Stimulated activated CD4-positive, alpha-beta T cell treated with anti-CD3 and anti-CD28 coated beads, Interleukin-2, amount 100 ng/mL, for 4 hours (primary cell): ENCODE data around the gene DHPS.
"Not testable (repeated sequence)": the region's sequence is repeated elsewhere in the genome, so short reads cannot be mapped to it uniquely, and the experiment has no call there.

Experiments used
- DNase-seq: peaks from one replicate; pipeline ENCODE4 v3.0.0-alpha.2; 2020; ENCODE audit warnings: low read depth

The DHPS gene

GRCh38 chr19:12705169-12705568 is 23.5 kb upstream of the DHPS start:
- no peak for DNase-seq

GRCh38 chr19:12703046-12703445 is 21.4 kb upstream of the DHPS start:
- DNase-seq, result no peak

- no peak for DNase-seq
Measured at GRCh38 chr19:12701596-12702282, 20.1 kb upstream of the DHPS start.

- DNase-seq, result no peak
Measured at GRCh38 chr19:12698138-12698537, 16.5 kb upstream of the DHPS start.

GRCh38 chr19:12697425-12697824 is 15.7 kb upstream of the DHPS start:
- DNase-seq, result not testable (repeated sequence)

- peak; percentile 94 for DNase-seq
Measured at GRCh38 chr19:12696366-12697335, 15.0 kb upstream of the DHPS start, which contains the start of gene FBXW9. Gene FBXW9, minus strand, starts transcription at chr19:12696631. Its CDS starts 50 bp downstream, at chr19:12696581.

GRCh38 chr19:12695997-12696365 is 14.3 kb upstream of the DHPS start:
- no peak for DNase-seq

GRCh38 chr19:12695514-12695913 is 13.8 kb upstream of the DHPS start:
- DNase-seq, result no peak

- DNase-seq, result no peak
Measured at GRCh38 chr19:12695096-12695495, 13.4 kb upstream of the DHPS start.

GRCh38 chr19:12694641-12695040 is 13.0 kb upstream of the DHPS start:
- DNase-seq, result no peak

- DNase-seq, result no peak
Measured at GRCh38 chr19:12692960-12693359, 11.3 kb upstream of the DHPS start.

- DNase-seq, result no peak
Measured at GRCh38 chr19:12689581-12690216, 8.0 kb upstream of the DHPS start.

- DNase-seq, result no peak
Measured at GRCh38 chr19:12689012-12689411, 7.3 kb upstream of the DHPS start.

GRCh38 chr19:12687496-12688196 is 6.0 kb upstream of the DHPS start, which contains the start of gene GNG14:
Gene GNG14, plus strand, starts transcription at chr19:12687998. Its CDS starts 51 bp downstream, at chr19:12688049.
- no peak for DNase-seq

- DNase-seq, result no peak
Measured at GRCh38 chr19:12685831-12686230, 4.2 kb upstream of the DHPS start.

GRCh38 chr19:12680034-12680433 is 1.6 kb downstream of the DHPS start:
- no peak for DNase-seq

GRCh38 chr19:12678039-12678438 is 3.6 kb downstream of the DHPS start:
- DNase-seq, result not testable (repeated sequence)

GRCh38 chr19:12676928-12677327 is 4.8 kb downstream of the DHPS start:
- no peak for DNase-seq

GRCh38 chr19:12676384-12676792 is 5.3 kb downstream of the DHPS start:
- peak; percentile 77 for DNase-seq

GRCh38 chr19:12675940-12676339 is 5.7 kb downstream of the DHPS start:
- DNase-seq, result no peak

GRCh38 chr19:12675399-12675798 is 6.3 kb downstream of the DHPS start:
- DNase-seq, result no peak

- no peak for DNase-seq
Measured at GRCh38 chr19:12672744-12673143, 8.9 kb downstream of the DHPS start.
